DND-41 (cell line): ENCODE data around the gene THBS2.

Experiments used
- CTCF ChIP-seq: IDR thresholded peaks from 2 replicates; pipeline ENCODE4 v1.5.1; 2012; ENCODE audit warnings: borderline replicate concordance, low read length, moderate library complexity, mild to moderate bottlenecking; ENCODE audit not compliant: poor library complexity, severe bottlenecking; ENCODE audit errors: extremely low read depth
- EZH2 ChIP-seq: IDR thresholded peaks from 3 replicates; pipeline ENCODE4 v1.6.1; 2012; ENCODE audit warnings: borderline replicate concordance, low read depth, mild to moderate bottlenecking, moderate library complexity, low read length, inconsistent platforms; ENCODE audit not compliant: severe bottlenecking

DNA sequence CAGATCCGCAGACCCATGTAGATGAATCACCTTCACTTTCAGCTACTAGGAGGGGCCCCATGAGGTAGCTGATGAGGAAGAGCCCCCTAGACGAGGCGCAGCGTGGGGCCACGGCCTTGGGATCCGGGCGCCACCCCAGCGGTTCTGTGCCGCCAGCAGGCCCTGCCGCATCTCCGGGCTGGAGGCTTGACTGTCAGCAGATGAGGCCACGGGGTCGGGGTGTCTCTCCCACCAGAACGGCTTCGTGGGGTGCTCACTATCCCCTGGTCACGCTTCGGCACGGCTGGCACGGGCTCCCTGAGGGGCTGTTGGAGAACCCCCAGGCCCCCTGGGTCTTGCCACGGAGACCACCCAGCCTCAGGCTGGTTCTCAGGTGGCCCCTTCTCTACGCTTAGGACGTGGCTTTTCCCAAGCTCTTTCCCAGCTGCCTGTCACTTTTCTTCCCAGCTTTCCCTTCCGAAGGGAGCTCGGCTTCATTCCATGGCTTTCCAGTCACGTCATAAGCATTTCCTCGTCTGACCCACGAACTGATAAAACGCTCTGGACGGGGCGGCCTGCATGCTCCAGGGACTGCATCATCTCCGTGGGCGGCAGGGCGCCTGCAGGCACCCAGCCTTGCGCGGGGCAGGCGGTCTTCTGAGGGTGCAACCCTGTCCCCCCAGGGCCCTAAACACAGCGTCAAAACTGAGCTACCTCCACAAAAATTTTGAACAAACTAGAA is 85.9 kb downstream of the THBS2 start:
- TF ChIP-seq EZH2 (no peak), CTCF (no peak)
